Hepatocyte (in vitro differentiated cells): ENCODE results near the gene CBX7. TPM values are rescaled to one million over a fixed set of nuclear protein-coding genes. Genes with fewer than 3 reads are reported as not detected.

Experiments used
- DNase-seq: peaks from one replicate; pipeline ENCODE4 v3.0.0-alpha.2; 2016; ENCODE audit warnings: low spot score
- H2AFZ ChIP-seq: fragments of 200-600 bp; sonication (generic); 2 replicates; pipeline ENCODE4 v1.6.0; 2016; ENCODE audit warnings: antibody characterized with exemption, mild to moderate bottlenecking
- H3K27ac ChIP-seq: fragments of 200-600 bp; sonication (generic); 2 replicates; pipeline ENCODE4 v1.5.1; 2016; ENCODE audit warnings: mild to moderate bottlenecking
- H3K27me3 ChIP-seq: fragments of 200-600 bp; sonication (generic); 2 replicates; pipeline ENCODE4 v1.6.1; 2016
- H3K36me3 ChIP-seq: fragments of 200-600 bp; sonication (generic); replicated peaks from 2 replicates; pipeline ENCODE4 v1.5.1; 2016; ENCODE audit warnings: low read depth; ENCODE audit not compliant: insufficient read depth
- H3K4me1 ChIP-seq: fragments of 200-600 bp; sonication (generic); 2 replicates; pipeline ENCODE4 v1.5.1; 2016; ENCODE audit warnings: mild to moderate bottlenecking, moderate library complexity; ENCODE audit not compliant: insufficient read depth
- H3K4me2 ChIP-seq: fragments of 200-600 bp; sonication (generic); 2 replicates; pipeline ENCODE4 v1.6.0; 2016
- H3K4me3 ChIP-seq: fragments of 200-600 bp; sonication (generic); 2 replicates; pipeline ENCODE4 v1.5.1; 2016; ENCODE audit warnings: mild to moderate bottlenecking
- H3K79me2 ChIP-seq: fragments of 200-600 bp; sonication (generic); 2 replicates; pipeline ENCODE4 v1.6.0; 2017; ENCODE audit warnings: mild to moderate bottlenecking
- H3K9me2 ChIP-seq: fragments of 200-600 bp; sonication (generic); replicated peaks from 2 replicates; pipeline ENCODE4 v1.6.0; 2017; ENCODE audit warnings: mild to moderate bottlenecking; ENCODE audit not compliant: insufficient read depth
- H3K9me3 ChIP-seq: fragments of 200-600 bp; sonication (generic); 2 replicates; pipeline ENCODE4 v1.5.1; 2016; ENCODE audit warnings: low read depth, mild to moderate bottlenecking
- H4K20me1 ChIP-seq: fragments of 200-600 bp; sonication (generic); 2 replicates; pipeline ENCODE4 v1.6.0; 2016; ENCODE audit warnings: mild to moderate bottlenecking; ENCODE audit not compliant: insufficient read depth, poor library complexity, severe bottlenecking
- CTCF ChIP-seq: fragments of 200-600 bp; sonication (generic); IDR thresholded peaks from 2 replicates; pipeline ENCODE4 v1.5.1; 2016; ENCODE audit warnings: antibody characterized with exemption, mild to moderate bottlenecking; ENCODE audit not compliant: poor library complexity
- EZH2 ChIP-seq: fragments of 200-600 bp; sonication (generic); IDR thresholded peaks from 2 replicates; pipeline ENCODE4 v1.6.1; 2016; ENCODE audit warnings: antibody characterized with exemption, mild to moderate bottlenecking, borderline replicate concordance
- EZH2phosphoT487 ChIP-seq: fragments of 200-600 bp; sonication (generic); IDR thresholded peaks from one replicate; pipeline ENCODE4 v1.6.1; 2018; ENCODE audit warnings: antibody characterized with exemption, mild to moderate bottlenecking, low read depth, moderate library complexity; ENCODE audit not compliant: unreplicated experiment, severe bottlenecking
- WGBS: methylation state at CpG from one replicate; pipeline ENCODE4 v1.1.6; 2016; ENCODE audit warnings: low lambda C conversion rate; ENCODE audit errors: missing lambda C conversion rate; 5-methylcytosine and 5-hydroxymethylcytosine counted together
- polyA plus RNA-seq: library from polyadenylated mRNA; unstranded; fragments of >200 nt; fragmentation: Nextera tagmentation; extraction: Ambion mirVana; gene quantifications from 2 replicates; pipeline ENCODE4 v1.2.1, GENCODE V29; 2016
- total RNA-seq: library from RNA; depleted of rRNA; stranded (reverse); fragments of >200 nt; gene quantifications from 2 replicates; pipeline ENCODE4 v1.2.3, GENCODE V29; 2014

The CBX7 gene
- total and polyA plus RNA-seq, 2 experiments from 2014 or later: 4.2 to 9.6 TPM

- Histone ChIP-seq H3K9me3 (no peaks in the 10 kb centered on the region), H3K79me2 (no peaks in the 10 kb centered on the region), H3K4me3 (no peak overlapping the region), H3K27me3 (no peaks in the 10 kb centered on the region), H3K27ac (no peak overlapping the region), H2AFZ (no peak overlapping the region), H4K20me1 (no peaks in the 10 kb centered on the region), H3K36me3 (no peaks in the 10 kb centered on the region), H3K4me2 (peak overlapping the region; percentile 37), H3K4me1 (no peaks in the 10 kb centered on the region), H3K9me2 (no peaks in the 10 kb centered on the region)
- peak; percentile 5 for DNase-seq
- 30% methylated on average over 12 of the region's 33 CpGs for WGBS
- TF ChIP-seq EZH2phosphoT487 (no peak), CTCF (no peak), EZH2 (no peak)
Measured at GRCh38 chr22:39123751-39124581, 28.5 kb downstream of the CBX7 start.

GRCh38 chr22:39122772-39123470 lies 29.6 kb downstream of the CBX7 start:
- no peaks in the 10 kb centered on the region for H4K20me1 ChIP-seq
- WGBS: 93% methylated on average over 16 of the region's 17 CpGs
- no peak overlapping the region for H3K4me3 ChIP-seq
- H3K36me3 ChIP-seq: no peaks in the 10 kb centered on the region
- no peak for DNase-seq
- H3K4me1 ChIP-seq: no peaks in the 10 kb centered on the region
- no peak overlapping the region for H3K4me2 ChIP-seq
- H2AFZ ChIP-seq: no peak overlapping the region
- no peaks in the 10 kb centered on the region for H3K27me3 ChIP-seq
- no peaks in the 10 kb centered on the region for H3K9me3 ChIP-seq
- TF ChIP-seq CTCF: no peak
- TF ChIP-seq EZH2phosphoT487: no peak
- TF ChIP-seq EZH2: no peak
- no peaks in the 10 kb centered on the region for H3K9me2 ChIP-seq
- no peak overlapping the region for H3K27ac ChIP-seq
- H3K79me2 ChIP-seq: no peaks in the 10 kb centered on the region

- H3K4me1 ChIP-seq: no peaks in the 10 kb centered on the region
- no peak for DNase-seq
- H3K9me2 ChIP-seq: no peaks in the 10 kb centered on the region
- no peak for TF ChIP-seq CTCF
- no peak for TF ChIP-seq EZH2phosphoT487
- H2AFZ ChIP-seq: no peak overlapping the region
- H3K4me3 ChIP-seq: no peak overlapping the region
- no peaks in the 10 kb centered on the region for H3K36me3 ChIP-seq
- H4K20me1 ChIP-seq: no peaks in the 10 kb centered on the region
- no peak overlapping the region for H3K27ac ChIP-seq
- H3K79me2 ChIP-seq: no peaks in the 10 kb centered on the region
- no peaks in the 10 kb centered on the region for H3K9me3 ChIP-seq
- H3K27me3 ChIP-seq: no peaks in the 10 kb centered on the region
- no peak overlapping the region for H3K4me2 ChIP-seq
- 83% methylated on average over 4 of the region's 4 CpGs for WGBS
Measured at GRCh38 chr22:39120983-39121382, 31.5 kb downstream of the CBX7 start.
